Stomach (tissue), 9 donors: ENCODE measurements around the gene RFPL2. TPM values are rescaled to one million over a fixed set of nuclear protein-coding genes. Genes with fewer than 3 reads are reported as not detected.
A peak's percentile ranks its signal among the peaks of the same experiment; 100 is the strongest.

Experiments
- DNase-seq, 2 donors: peaks; one replicate each; pipeline versions ENCODE4 v3.0.0 to v3.0.0-alpha.2; 2013 to 2019
- H3K27ac ChIP-seq, 5 donors: fragments of 200-600 bp in 4 of 5; sonication (generic) in 4 of 5; one replicate each; pipeline ENCODE4 v1.5.1; 2013 to 2019; ENCODE audit warnings: mild to moderate bottlenecking in 1 of 5, moderate library complexity in 1 of 5
- H3K27me3 ChIP-seq, 3 donors: fragments of 200-600 bp; sonication (generic); one replicate each; pipeline ENCODE4 v1.5.1; 2017 to 2019; ENCODE audit warnings: mixed run types in 1 of 3
- H3K36me3 ChIP-seq, 4 donors: fragments of 200-600 bp; sonication (generic); 1 replicate in 3 of 4; 2 replicates in 1 of 4; pipeline ENCODE4 v1.5.1; 2016 to 2019
- H3K4me1 ChIP-seq, 4 donors: fragments of 200-600 bp; sonication (generic); one replicate each; pipeline ENCODE4 v1.5.1; 2016 to 2019
- H3K4me3 ChIP-seq, 4 donors: fragments of 200-600 bp; sonication (generic) in 3 of 4; one replicate each; pipeline ENCODE4 v1.5.1; 2016 to 2019; ENCODE audit warnings: mild to moderate bottlenecking in 1 of 4
- H3K9me3 ChIP-seq, 4 donors: fragments of 200-600 bp; sonication (generic); one replicate each; pipeline ENCODE4 v1.5.1; 2016 to 2019
- CTCF ChIP-seq, 7 experiments: fragments of 450-650 bp in 4 of 7; fragments of 200-600 bp in 3 of 7; sonication (generic) in 3 of 7; IDR thresholded peaks; one replicate each; pipeline ENCODE4 v1.5.1; 2016 to 2019; ENCODE audit warnings: antibody characterized with exemption in 7 of 7, control low read depth in 2 of 7, mild to moderate bottlenecking in 1 of 7
- EP300 ChIP-seq: sonication (generic); formaldehyde crosslinking; IDR thresholded peaks from one replicate; pipeline ENCODE4 v1.6.1; 2017; ENCODE audit warnings: antibody characterized with exemption
- POLR2A ChIP-seq, 4 donors: fragments of 450-650 bp; IDR thresholded peaks; one replicate each; pipeline ENCODE4 v1.6.1; 2016; ENCODE audit warnings: antibody characterized with exemption in 4 of 4, control low read depth in 2 of 4, mild to moderate bottlenecking in 1 of 4, moderate library complexity in 1 of 4
- POLR2AphosphoS5 ChIP-seq, 3 donors: sonication (generic); formaldehyde crosslinking; IDR thresholded peaks; one replicate each; pipeline ENCODE4 v1.6.1; 2016; ENCODE audit warnings: antibody characterized with exemption in 3 of 3
- WGBS, 5 donors: extraction: QIAGEN DNeasy Blood & Tissue Kit in 3 of 5; methylation state at CpG; one replicate each; pipeline versions ENCODE4 v1.1.5 to v1.1.7; 2013 to 2018; 5-methylcytosine and 5-hydroxymethylcytosine counted together
- intact Hi-C: fragments of 100-400 bp; cut with DNase I; formaldehyde crosslinking; loops from one replicate; pipeline ENCODE4 v1.15.1; 2023; ENCODE audit warnings: low total_unique reads
- polyA plus RNA-seq, 3 donors: library from polyadenylated mRNA; stranded (reverse); fragments of 200-250 nt; gene quantifications; one replicate each; pipeline ENCODE4 v1.2.3, GENCODE V29; 2013
- total RNA-seq, 5 donors: library from RNA; depleted of rRNA; stranded (reverse); fragments of >200 nt; gene quantifications; one replicate each; pipeline versions ENCODE4 v1.1.0 to v1.2.3, GENCODE V29; 2014 to 2016
- donor health status: healthy with polysubstance abuse.
- donor health status: Bipolar disorder and iron deficiency.
- donor health status: healthy.

Gene RFPL2
- total and polyA plus RNA-seq, 8 donors = not detected

GRCh38 chr22:32222991-32223390, 18.1 kb upstream of the RFPL2 start:
- intact Hi-C loops = no loop called here
- H3K27ac ChIP-seq = no peak overlapping the region
- H3K4me3 ChIP-seq = no peak overlapping the region
- H3K4me1 ChIP-seq = no peaks in the 10 kb centered on the region
- 73 to 88% (median 82%) methylated on average over 1 of the region's 1 CpG for WGBS, 5 donors
- DNase-seq = peak in 1 of 2 donors; percentile 23
- peaks cover 0 to 9% (median 0%) of the 10 kb centered on the region in 3 donors for H3K27me3 ChIP-seq
- TF ChIP-seq EP300 (no peak), POLR2AphosphoS5 (IDR thresholded peaks at IDR 0.05) (no peak), CTCF (IDR thresholded peaks at IDR 0.05) (no peak), POLR2A (IDR thresholded peaks at IDR 0.05) (no peak)
- no peaks in the 10 kb centered on the region for H3K36me3 ChIP-seq
- no peaks in the 10 kb centered on the region for H3K9me3 ChIP-seq

GRCh38 chr22:32219026-32219425, 14.2 kb upstream of the RFPL2 start:
- Histone ChIP-seq H3K27me3 (no peaks in the 10 kb centered on the region), H3K4me3 (no peak overlapping the region), H3K9me3 (no peaks in the 10 kb centered on the region), H3K27ac (no peak overlapping the region), H3K4me1 (no peaks in the 10 kb centered on the region), H3K36me3 (no peaks in the 10 kb centered on the region)
- no peak for DNase-seq
- TF ChIP-seq CTCF (IDR thresholded peaks at IDR 0.05) = no peak
- TF ChIP-seq POLR2AphosphoS5 (IDR thresholded peaks at IDR 0.05) = no peak
- TF ChIP-seq POLR2A (IDR thresholded peaks at IDR 0.05) = no peak
- no peak for TF ChIP-seq EP300
- 76 to 97% (median 89%) methylated on average over 3 of the region's 3 CpGs for WGBS, 5 donors
- intact Hi-C loops = no loop called here

GRCh38 chr22:32218470-32218869, 13.6 kb upstream of the RFPL2 start:
- H3K9me3 ChIP-seq = no peaks in the 10 kb centered on the region
- intact Hi-C loops = no loop called here
- TF ChIP-seq CTCF (IDR thresholded peaks at IDR 0.05) (no peak), POLR2AphosphoS5 (IDR thresholded peaks at IDR 0.05) (no peak), POLR2A (IDR thresholded peaks at IDR 0.05) (no peak), EP300 (no peak)
- DNase-seq = no peak
- no peak overlapping the region for H3K4me3 ChIP-seq
- WGBS, 5 donors = 64 to 71% (median 70%) methylated on average over 6 of the region's 6 CpGs
- H3K36me3 ChIP-seq = no peaks in the 10 kb centered on the region
- H3K4me1 ChIP-seq = no peaks in the 10 kb centered on the region
- H3K27me3 ChIP-seq = no peaks in the 10 kb centered on the region
- no peak overlapping the region for H3K27ac ChIP-seq

GRCh38 chr22:32217465-32217864, 12.6 kb upstream of the RFPL2 start:
- no peak for DNase-seq
- no peaks in the 10 kb centered on the region for H3K4me1 ChIP-seq
- no peaks in the 10 kb centered on the region for H3K9me3 ChIP-seq
- H3K27ac ChIP-seq = no peak overlapping the region
- TF ChIP-seq POLR2A (IDR thresholded peaks at IDR 0.05) (no peak), CTCF (IDR thresholded peaks at IDR 0.05) (no peak), EP300 (no peak), POLR2AphosphoS5 (IDR thresholded peaks at IDR 0.05) (no peak)
- intact Hi-C loops = no loop called here
- no peaks in the 10 kb centered on the region for H3K36me3 ChIP-seq
- H3K27me3 ChIP-seq = peaks cover 0 to 4% (median 0%) of the 10 kb centered on the region in 3 donors
- H3K4me3 ChIP-seq = no peak overlapping the region
- 63 to 78% (median 75%) methylated on average over 2 of the region's 2 CpGs for WGBS, 5 donors
